Measurements from ENCODE around the gene LIPC.

The LIPC gene

GRCh38 chr15:58559904-58560588 is 128.3 kb downstream of the LIPC start:
- DNase-seq: no peak

GRCh38 chr15:58561321-58561720 is 129.5 kb downstream of the LIPC start:
- DNase-seq: no peak

GRCh38 chr15:58562135-58562534 is 130.3 kb downstream of the LIPC start:
- no peak for DNase-seq

DNA sequence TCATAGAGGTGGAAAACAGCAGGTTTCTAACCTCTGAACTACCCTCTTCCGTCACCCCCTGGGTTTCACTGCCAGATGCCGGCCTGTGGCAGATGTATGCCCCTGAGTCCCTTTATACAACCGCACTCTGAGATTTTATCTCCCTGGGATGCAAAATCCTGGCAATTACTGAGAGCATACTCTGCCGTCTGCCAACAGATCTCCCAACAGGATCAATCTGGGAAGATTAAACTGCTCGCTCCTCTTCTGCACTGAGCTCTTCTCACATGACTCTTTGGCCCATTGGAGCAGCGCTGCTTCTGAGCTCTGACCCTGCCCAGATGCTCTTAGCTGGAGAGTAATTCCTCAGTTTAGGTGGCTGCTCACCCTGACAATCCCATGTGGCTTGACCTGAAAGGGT is 133.2 kb downstream of the LIPC start:
- DNase-seq: no peak

DNA sequence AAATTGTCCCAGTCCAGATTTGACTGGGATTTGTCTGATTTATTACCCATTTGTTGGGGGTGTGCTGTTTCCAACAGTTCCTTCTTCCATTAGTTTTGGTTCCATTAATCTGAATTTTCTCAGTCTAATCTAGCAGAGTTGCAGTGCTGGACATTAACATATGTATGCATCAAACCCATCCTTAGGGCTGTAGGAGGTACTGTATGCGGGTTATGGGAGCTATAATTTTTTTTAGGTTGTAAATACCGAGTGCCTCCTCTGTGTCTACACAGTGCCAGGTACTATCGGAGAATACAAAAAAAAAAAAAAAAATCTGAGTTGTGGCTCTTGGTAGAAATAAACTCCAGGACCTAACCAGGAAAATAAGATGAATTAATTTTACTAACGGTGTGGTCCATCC is 133.8 kb downstream of the LIPC start:
- DNase-seq: no peak

GRCh38 chr15:58566029-58566428 is 134.2 kb downstream of the LIPC start:
- DNase-seq: no peak

GRCh38 chr15:58568157-58568571 is 136.4 kb downstream of the LIPC start:
- no peak for DNase-seq

DNA sequence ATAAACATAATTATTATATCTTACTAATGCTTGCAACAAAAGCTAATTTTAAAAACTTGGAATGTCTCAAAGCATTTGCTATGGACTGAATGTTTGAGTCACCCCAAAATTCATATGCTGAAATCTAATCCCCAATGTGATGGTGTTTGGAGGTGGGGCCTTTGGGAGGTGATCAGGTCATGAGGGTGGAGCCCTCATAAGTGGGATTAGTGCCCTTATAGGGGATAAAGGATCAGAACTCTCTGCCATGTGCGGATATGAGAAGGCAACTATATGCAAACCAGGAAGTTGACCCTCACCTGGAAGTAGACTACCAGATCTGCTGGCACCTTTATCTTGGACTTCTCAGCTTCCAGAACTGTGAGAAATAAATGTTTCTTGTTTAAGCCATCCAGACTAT is 137.7 kb downstream of the LIPC start:
- no peak for DNase-seq

- no peak for DNase-seq
Observed at GRCh38 chr15:58571491-58571890, 139.7 kb downstream of the LIPC start.

- no peak for DNase-seq
Observed at GRCh38 chr15:58572521-58572920, 140.7 kb downstream of the LIPC start.

DNA sequence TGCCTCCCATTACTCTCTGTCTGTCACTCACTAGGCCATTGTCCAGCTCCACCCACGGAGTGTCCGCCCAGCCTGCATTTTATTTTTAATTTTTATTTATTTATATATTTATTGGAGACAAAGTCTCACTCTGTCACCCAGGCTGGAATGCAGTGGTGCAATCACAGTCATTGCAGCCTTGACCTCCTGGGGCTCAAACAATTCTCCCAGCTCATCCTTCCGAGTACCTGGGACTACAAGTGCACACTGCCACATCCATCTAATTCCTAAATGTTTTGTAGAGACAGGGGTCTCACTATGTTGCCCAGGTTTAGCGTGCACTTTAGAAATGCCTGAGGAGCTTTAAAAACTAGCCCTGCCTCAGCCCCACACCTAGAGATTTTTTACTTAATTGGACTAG is 141.5 kb downstream of the LIPC start:
- no peak for DNase-seq

DNA sequence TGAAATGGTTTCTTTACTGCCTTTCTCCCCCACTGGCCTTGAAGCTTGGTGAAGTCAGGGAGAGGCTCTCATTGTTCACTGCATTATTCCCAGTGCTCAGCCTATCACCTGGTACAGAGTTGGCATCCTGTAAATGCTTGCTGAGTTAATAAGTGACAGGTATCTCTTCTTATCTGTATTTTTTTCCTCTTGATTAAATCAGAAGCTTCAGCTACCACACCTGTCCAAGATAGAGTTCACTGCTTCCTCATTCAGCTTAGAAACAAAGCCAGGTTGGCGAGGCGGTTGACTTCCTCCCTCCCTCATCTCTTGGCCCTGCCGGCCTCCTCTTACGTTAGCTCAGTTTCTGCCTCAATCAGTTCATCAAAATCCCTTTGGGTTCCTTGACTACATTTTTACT is 142.8 kb downstream of the LIPC start:
- DNase-seq: no peak

- no peak for DNase-seq
Observed at GRCh38 chr15:58575045-58575786, 143.4 kb downstream of the LIPC start.

DNA sequence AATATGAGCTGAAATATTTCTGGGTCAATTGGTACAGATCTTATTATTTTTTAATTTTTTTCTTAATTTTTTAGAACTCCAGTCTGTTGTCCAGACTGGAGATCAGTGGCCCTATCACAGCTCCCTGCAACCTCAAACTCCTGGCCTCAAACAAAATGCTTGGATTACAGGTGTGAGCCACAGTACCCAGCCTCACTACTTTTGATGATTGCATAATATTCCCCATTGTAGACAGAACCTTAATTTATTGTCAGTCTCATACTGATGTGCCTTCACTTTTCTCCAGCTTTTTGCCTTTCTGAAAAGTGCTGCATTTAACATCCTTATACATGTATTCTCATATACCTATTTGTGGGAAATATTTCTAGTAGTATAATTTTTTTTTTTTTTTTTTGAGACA is 144.9 kb downstream of the LIPC start:
- no peak for DNase-seq

GRCh38 chr15:58582160-58582559 is 150.4 kb downstream of the LIPC start:
- no peak for DNase-seq

DNA sequence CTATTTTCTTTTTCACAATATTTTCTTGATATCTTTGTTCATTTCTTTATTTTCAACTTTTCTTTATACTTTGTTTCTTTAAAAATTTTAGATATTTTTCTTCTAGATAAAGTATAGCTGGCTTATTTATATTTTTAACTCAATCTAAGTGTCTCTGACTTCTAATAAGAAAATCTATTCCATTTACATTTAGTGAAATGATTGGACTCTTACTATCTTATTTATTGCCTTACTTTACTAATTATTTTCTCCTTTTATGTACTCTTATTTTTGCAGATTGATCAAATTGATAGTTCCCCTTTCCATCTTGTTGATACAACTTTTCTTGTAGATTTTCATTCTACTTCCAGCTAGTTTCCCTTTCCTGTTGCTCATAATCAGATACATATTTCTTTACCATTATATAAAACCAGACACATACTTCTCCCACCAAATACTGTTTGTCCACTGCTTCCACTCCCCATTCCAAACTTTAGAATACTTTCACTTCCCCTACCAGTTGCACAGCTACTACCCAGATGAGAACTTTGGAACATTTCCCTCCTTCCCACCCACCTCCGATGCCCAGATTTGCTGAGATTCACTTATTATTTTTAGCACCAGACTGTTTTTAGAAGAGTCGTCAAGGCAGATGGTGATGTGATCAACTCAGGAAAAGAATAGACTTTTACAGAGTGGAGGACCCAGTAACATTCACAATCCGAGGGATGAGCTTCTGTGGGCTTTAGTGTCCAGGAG is 151.5 kb downstream of the LIPC start:
- no peak for DNase-seq

GRCh38 chr15:58584789-58585461 is 153.1 kb downstream of the LIPC start:
- DNase-seq: no peak

- no peak for DNase-seq
Observed at GRCh38 chr15:58585693-58586443, 154.1 kb downstream of the LIPC start.

DNA sequence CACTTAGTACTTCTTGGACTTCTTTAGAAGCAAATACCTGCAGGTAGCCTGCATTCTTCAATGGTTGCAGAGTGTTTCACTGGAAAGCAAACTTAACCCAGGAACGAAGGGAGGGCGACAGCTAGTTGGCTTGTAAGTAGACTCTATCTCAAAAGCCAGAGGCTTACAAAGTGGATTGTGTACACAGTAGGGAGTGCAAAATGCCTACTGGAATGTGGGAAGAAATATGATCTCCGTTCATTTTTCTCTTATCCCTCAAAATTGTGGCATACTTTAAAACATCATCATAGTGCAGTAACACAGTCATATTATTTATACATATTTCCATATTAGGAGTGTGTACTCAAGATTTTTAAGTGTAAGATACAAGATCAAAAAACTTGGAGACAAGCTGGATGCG is 155.7 kb downstream of the LIPC start:
- DNase-seq: no peak

GRCh38 chr15:58588096-58588495 is 156.3 kb downstream of the LIPC start:
- no peak for DNase-seq

GRCh38 chr15:58589047-58589446 is 157.3 kb downstream of the LIPC start:
- DNase-seq: no peak

GRCh38 chr15:58590236-58590635 is 158.4 kb downstream of the LIPC start:
- no peak for DNase-seq

GRCh38 chr15:58590926-58591325 is 159.1 kb downstream of the LIPC start:
- DNase-seq: no peak

Data from femur (tissue), 1 donor.